NCI-H1694 (cell line): ENCODE measurements around the gene PRPF40B.

ENCODE experiments used
- DNase-seq: peaks from one replicate; lab custom pipeline; 2025; lab: John Stamatoyannopoulos, UW

Gene PRPF40B

DNA sequence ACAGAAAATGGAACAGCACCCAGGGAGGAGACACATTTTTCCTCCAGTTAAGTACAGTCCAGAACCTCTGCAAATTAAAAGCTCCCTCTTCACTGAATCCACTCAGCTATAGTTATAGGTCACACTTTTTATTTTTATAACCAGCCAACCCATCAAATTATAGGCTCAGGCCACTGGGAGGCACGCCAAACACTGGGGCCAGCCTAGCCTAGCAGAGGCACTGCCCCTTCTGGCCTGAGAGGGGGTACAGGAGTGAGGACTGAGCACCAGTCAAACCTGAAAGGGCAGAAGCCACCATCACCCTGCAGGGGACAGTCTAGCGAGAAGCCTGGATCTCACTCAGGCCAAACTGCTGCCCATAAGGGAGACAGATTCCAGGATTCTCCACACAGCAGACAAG lies 64.6 kb downstream of the PRPF40B start:
- no peak for DNase-seq

DNA sequence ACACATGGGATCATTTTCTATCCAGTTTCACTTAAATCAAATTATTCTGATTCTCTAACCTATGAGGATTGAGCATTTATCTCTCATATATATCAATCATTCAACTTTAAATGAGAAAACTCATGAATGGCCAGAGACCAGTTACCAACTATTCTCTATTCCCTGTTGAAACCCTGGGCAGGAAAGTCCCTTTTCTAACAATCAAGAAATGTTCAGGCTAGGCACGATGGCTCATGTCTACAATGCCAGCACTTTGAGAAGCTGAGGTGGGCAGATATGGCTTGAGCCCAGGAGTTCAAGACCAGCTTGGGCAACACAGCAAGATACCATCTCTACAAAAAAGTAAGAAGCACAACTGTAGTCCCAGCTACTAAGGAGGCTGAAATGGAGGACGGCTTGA lies 65.9 kb downstream of the PRPF40B start:
- DNase-seq, result no peak

DNA sequence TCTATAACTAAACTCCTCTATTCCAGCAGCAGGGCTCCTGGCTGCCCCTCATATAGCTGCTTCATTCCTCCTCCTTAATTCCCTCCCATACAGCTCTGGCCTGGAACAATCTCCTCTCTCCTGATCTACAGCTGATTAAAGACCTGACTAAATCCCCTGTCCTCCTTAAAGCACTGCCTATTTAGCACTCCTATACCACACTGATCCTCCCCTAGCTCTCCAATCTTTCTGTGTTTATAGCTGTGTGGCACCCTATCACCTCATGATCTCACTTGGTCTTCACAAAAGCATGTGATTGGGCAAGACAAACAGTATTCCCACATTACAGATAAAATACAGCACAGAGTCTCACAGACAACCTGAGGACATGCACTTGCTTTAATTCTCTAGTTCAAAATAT lies 66.4 kb downstream of the PRPF40B start:
- DNase-seq, result no peak

DNA sequence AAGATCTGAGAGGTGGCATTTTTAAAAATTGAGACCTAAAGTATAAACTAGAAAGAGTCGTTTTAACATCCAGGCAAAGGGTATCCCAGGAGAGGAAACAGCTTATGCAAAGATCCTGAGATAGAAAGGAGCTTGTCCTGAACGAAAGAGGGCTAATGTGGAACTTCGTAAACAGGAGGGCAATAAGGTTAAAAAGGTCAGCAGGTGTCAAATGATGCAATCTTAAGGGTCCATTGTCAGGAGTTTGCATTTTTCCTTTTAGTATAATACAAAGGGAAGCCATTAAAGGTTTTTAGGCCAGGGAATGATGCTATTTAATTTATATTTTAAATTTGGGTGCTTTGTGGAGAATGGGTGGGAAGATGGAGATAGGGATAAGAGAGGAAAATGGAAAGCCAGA lies 69.5 kb downstream of the PRPF40B start:
- no peak for DNase-seq

DNA sequence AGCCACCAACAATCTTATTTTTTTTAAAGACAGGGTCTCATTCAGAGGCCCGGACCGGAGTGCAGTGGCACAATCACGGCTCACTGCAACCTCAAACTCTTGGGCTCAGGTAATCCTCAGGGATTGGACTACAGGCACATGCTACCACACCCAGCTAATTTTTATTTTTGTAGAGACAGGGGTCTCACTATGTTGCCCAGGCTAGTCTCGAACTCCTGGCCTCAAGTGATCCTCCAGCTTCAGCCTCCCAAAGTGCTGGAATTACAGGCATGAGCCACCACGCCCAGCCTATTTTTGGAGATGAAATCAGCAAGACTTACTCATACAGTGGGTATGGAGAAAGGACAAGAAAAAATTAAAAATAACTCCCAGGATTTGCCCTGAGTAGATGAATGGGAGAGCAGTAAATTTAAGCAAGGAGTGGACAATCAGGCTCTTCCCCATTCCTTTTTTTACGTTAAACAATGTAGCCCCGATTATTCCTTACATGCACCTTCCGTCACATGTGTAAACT lies 70.6 kb downstream of the PRPF40B start:
- DNase-seq, result no peak
